ENCODE results near the gene PCNT. TPM values are rescaled to one million over a fixed set of nuclear protein-coding genes. Genes with fewer than 3 reads are reported as not detected.

PCNT gene
- total and polyA plus RNA-seq, 10 of the 15 experiments (the other 5 are each of a cell fraction or from before 2014, with no cell fraction given): 2.9 to 39.6 (median 20.5) TPM

DNA sequence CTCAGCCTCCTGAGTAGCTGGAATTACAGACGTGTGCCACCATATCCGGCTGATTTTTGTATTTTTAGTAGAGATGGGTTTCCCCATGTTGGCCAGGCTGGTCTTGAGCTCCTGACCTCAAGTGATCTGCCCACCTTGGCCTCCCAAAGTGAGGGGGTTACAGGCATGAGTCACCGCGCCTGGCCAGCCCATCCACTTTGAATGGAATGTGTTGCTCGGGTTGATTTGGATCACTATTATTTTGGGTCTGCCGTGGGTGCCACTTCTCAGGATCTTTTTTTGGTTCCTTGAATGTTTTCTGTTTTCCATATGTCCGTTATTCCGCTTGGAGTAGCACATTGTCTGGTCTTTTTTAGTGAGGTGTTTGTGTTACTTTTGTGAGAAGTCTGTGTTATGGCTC lies 17.0 kb downstream of the PCNT start (continued):
- TF ChIP-seq BCL3 (IDR thresholded peaks at IDR 0.05; ENCODE audit: borderline replicate concordance, insufficient read depth, low read depth, low read length, poor library complexity, severe bottlenecking) (no peak), POLR2A (IDR thresholded peaks at IDR 0.05; ENCODE audit: low read depth, low read length) (no peak), FOXK2 (IDR thresholded peaks at IDR 0.05) (no peak), HCFC1 (IDR thresholded peaks at IDR 0.05; ENCODE audit: low read length) (no peak), TCF3 (IDR thresholded peaks at IDR 0.05; ENCODE audit: borderline replicate concordance, insufficient read depth, low read depth, low read length) (no peak)

- ATAC-seq (no peak), DNase-seq (ENCODE audit: low read depth, low spot score) (no peak), FAIRE-seq (no peak)
- Histone ChIP-seq H3K79me2 (ENCODE audit: control insufficient read depth, insufficient read depth, low read length) (no peaks in the 10 kb centered on the region; the same call in 1 of the 2 replicates), H3K27ac (ENCODE audit: control insufficient read depth, insufficient read depth) (no peak overlapping the region), H2AFZ (ENCODE audit: control insufficient read depth, low read depth, low read length) (no peak overlapping the region), H3K9ac (ENCODE audit: control insufficient read depth, insufficient read depth, low read length) (no peak overlapping the region), H3K9me3 (replicated peaks; ENCODE audit: control insufficient read depth, insufficient read depth, low read length) (no peaks in the 10 kb centered on the region; the same call in 2 of the 3 replicates), H3K36me3 (ENCODE audit: control insufficient read depth in 2 of 2, insufficient read depth in 2 of 2, low read length in 1 of 2) (peaks cover 17 to 25% of the 10 kb centered on the region in 2 experiments), H3K4me1 (ENCODE audit: control insufficient read depth, insufficient read depth, low read length) (no peaks in the 10 kb centered on the region), H3K27me3 (replicated peaks in 1 of 2; ENCODE audit: control insufficient read depth in 2 of 2, insufficient read depth in 2 of 2, low read length in 1 of 2) (no peaks in the 10 kb centered on the region), H3K4me2 (ENCODE audit: control insufficient read depth, insufficient read depth) (no peak overlapping the region), H3K4me3 (no peak overlapping the region), H4K20me1 (ENCODE audit: control insufficient read depth, insufficient read depth) (no peaks in the 10 kb centered on the region)
- intact Hi-C loops (cut with micrococcal nuclease; ENCODE audit: unreplicated experiment) (no loop called here), in situ Hi-C loops (cut with MboI) (no loop called here)
- BruUV-seq (replicated peaks): no TSS peak
- RAD21 ChIA-PET (ENCODE audit: unreplicated experiment): no interaction called here
- TF ChIP-seq, protein P1, sequence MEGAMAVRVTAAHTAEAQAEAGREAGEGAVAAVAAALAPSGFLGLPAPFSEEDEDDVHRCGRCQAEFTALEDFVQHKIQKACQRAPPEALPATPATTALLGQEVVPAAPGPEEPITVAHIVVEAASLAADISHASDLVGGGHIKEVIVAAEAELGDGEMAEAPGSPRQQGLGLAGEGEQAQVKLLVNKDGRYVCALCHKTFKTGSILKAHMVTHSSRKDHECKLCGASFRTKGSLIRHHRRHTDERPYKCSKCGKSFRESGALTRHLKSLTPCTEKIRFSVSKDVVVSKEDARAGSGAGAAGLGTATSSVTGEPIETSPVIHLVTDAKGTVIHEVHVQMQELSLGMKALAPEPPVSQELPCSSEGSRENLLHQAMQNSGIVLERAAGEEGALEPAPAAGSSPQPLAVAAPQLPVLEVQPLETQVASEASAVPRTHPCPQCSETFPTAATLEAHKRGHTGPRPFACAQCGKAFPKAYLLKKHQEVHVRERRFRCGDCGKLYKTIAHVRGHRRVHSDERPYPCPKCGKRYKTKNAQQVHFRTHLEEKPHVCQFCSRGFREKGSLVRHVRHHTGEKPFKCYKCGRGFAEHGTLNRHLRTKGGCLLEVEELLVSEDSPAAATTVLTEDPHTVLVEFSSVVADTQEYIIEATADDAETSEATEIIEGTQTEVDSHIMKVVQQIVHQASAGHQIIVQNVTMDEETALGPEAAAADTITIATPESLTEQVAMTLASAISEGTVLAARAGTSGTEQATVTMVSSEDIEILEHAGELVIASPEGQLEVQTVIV (IDR thresholded peaks at IDR 0.05; ENCODE audit: borderline replicate concordance, partially characterized antibody): no peak
- TF ChIP-seq SMC3 (IDR thresholded peaks at IDR 0.05; ENCODE audit: borderline replicate concordance, low read length) (no peak), PBX3 (IDR thresholded peaks at IDR 0.05; ENCODE audit: insufficient replicate concordance, low read depth, low read length) (no peak), SIN3A (IDR thresholded peaks at IDR 0.05; ENCODE audit: low read depth, low read length) (no peak), NR2F1 (conservative IDR thresholded peaks at IDR 0.05) (no peak)
- TF ChIP-seq, protein P2, sequence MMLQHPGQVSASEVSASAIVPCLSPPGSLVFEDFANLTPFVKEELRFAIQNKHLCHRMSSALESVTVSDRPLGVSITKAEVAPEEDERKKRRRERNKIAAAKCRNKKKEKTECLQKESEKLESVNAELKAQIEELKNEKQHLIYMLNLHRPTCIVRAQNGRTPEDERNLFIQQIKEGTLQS (IDR thresholded peaks at IDR 0.05; ENCODE audit: borderline replicate concordance, extremely low read depth, low read depth, low read length): no peak
- SMC1A ChIA-PET (ENCODE audit: uncharacterized antibody, unreplicated experiment): interaction anchor here (0.7 kb wide), 1 partner anchor 201 kb away, joined by 3 read pairs; no protein-coding TSS in a partner anchor
- CTCF ChIA-PET: interaction anchor here (1.0 to 1.7 kb wide), 2 partner anchors 18 to 85 kb away, joined by 3 read pairs; a partner anchor contains a TSS
- POLR2A ChIA-PET: no interaction called here
- WGBS (ENCODE audit: insufficient coverage, insufficient replicate concordance, low lambda C conversion rate, missing lambda C conversion rate): 94% methylated on average over 20 of the region's 20 CpGs
Observed at GRCh38 chr21:46344219-46344915, 20.4 kb downstream of the PCNT start.
